HepG2 (cell line): Measurements from ENCODE around the gene AQP11. TPM values are rescaled to one million over a fixed set of nuclear protein-coding genes. Genes with fewer than 3 reads are reported as not detected.

Experiments
- CAMTA2 ChIP-seq: sonication (generic); formaldehyde crosslinking; IDR thresholded peaks from 2 replicates; pipeline ENCODE4 v1.4.0; 2020; ENCODE audit warnings: mild to moderate bottlenecking, missing genetic modification reagents, borderline replicate concordance
- E2F1 ChIP-seq: sonication (generic); formaldehyde crosslinking; IDR thresholded peaks from 2 replicates; pipeline ENCODE4 v1.5.0; 2020; ENCODE audit warnings: missing genetic modification reagents
- FOXJ3 ChIP-seq: sonication (generic); formaldehyde crosslinking; IDR thresholded peaks from 2 replicates; pipeline ENCODE4 v1.4.0; 2020; ENCODE audit warnings: missing genetic modification reagents, mild to moderate bottlenecking, borderline replicate concordance
- KDM1A ChIP-seq: IDR thresholded peaks from 2 replicates; pipeline ENCODE4 v1.6.1; 2016; ENCODE audit warnings: missing compliant biosample characterization
- MTERF4 ChIP-seq: sonication (generic); formaldehyde crosslinking; IDR thresholded peaks from 2 replicates; pipeline ENCODE4 v1.8.0; 2023; ENCODE audit warnings: mild to moderate bottlenecking, missing genetic modification reagents
- NFYC ChIP-seq: IDR thresholded peaks from 2 replicates; pipeline ENCODE4 v1.6.1; 2016; ENCODE audit warnings: missing genetic modification reagents, missing compliant biosample characterization
- POGZ ChIP-seq: sonication (generic); formaldehyde crosslinking; IDR thresholded peaks from 2 replicates; pipeline ENCODE4 v1.4.0; 2020; ENCODE audit warnings: mild to moderate bottlenecking, missing genetic modification reagents
- PRMT3 ChIP-seq: sonication (generic); formaldehyde crosslinking; IDR thresholded peaks from 2 replicates; pipeline ENCODE4 v1.8.1; 2022; ENCODE audit warnings: low read depth, mild to moderate bottlenecking, moderate library complexity, missing genetic modification reagents, borderline replicate concordance
- SIN3B ChIP-seq: fragments of 150-350 bp; IDR thresholded peaks from 2 replicates; pipeline ENCODE4 v1.6.1; 2014; ENCODE audit warnings: low read length
- ZBTB46 ChIP-seq: sonication (generic); formaldehyde crosslinking; IDR thresholded peaks from 2 replicates; pipeline ENCODE4 v1.4.0; 2020; ENCODE audit warnings: mild to moderate bottlenecking, missing genetic modification reagents, borderline replicate concordance
- ZBTB7A ChIP-seq: sonication (generic); formaldehyde crosslinking; IDR thresholded peaks from 2 replicates; pipeline ENCODE4 v1.8.0; 2022; ENCODE audit warnings: mild to moderate bottlenecking, missing genetic modification reagents
- ZBTB8A ChIP-seq: sonication (generic); formaldehyde crosslinking; IDR thresholded peaks from 2 replicates; pipeline ENCODE4 v1.4.0; 2020; ENCODE audit warnings: mild to moderate bottlenecking, low read depth, missing genetic modification reagents, borderline replicate concordance
- ZEB1 ChIP-seq: IDR thresholded peaks from 2 replicates; pipeline ENCODE4 v1.6.1; 2012; ENCODE audit warnings: mild to moderate bottlenecking, low read depth, inconsistent platforms; ENCODE audit not compliant: insufficient replicate concordance
- ZNF33A ChIP-seq: sonication (generic); formaldehyde crosslinking; IDR thresholded peaks from 2 replicates; pipeline ENCODE4 v1.5.1; 2020; ENCODE audit warnings: missing genetic modification reagents, mild to moderate bottlenecking, moderate library complexity, borderline replicate concordance
- polyA plus RNA-seq, 8 experiments: library from polyadenylated mRNA; depleted of rRNA in 3 of 8; stranded (reverse) in 7 of 8; unstranded in 1 of 8; fragments of >200 nt; fragmentation: Illumina TruSeq in 4 of 8; extraction: Trizol in 4 of 8; gene quantifications; 2 replicates each; pipeline versions ENCODE4 v1.2.1 to v1.2.3, GENCODE V29; 2011 to 2016; ENCODE audit warnings: low read depth in 4 of 8, missing spikeins in 1 of 8, mixed read lengths in 1 of 8; ENCODE audit not compliant: insufficient read depth in 1 of 8
- total RNA-seq, 5 experiments: library from RNA; depleted of rRNA; stranded (reverse); fragments of >200 nt; fragmentation: Illumina TruSeq; extraction: Trizol; gene quantifications; 2 replicates each; pipeline ENCODE4 v1.2.3, GENCODE V29; 2016; ENCODE audit warnings: low read depth in 1 of 5
- TF ChIP-seq, protein P1 (sequence below): sonication (generic); formaldehyde crosslinking; IDR thresholded peaks from 2 replicates; pipeline ENCODE4 v1.5.1; 2020; ENCODE audit warnings: mild to moderate bottlenecking, missing genetic modification reagents, moderate library complexity

The AQP11 gene
- total and polyA plus RNA-seq, 2 of the 13 experiments (the other 11 are each of a cell fraction or from before 2014, with no cell fraction given): 10.4 to 15.3 TPM

- TF ChIP-seq ZBTB7A (CRISPR knock-in tag) (no peak), PRMT3 (no peak), ZBTB8A (CRISPR knock-in tag) (no peak), NFYC (CRISPR knock-in tag) (no peak), ZBTB46 (CRISPR knock-in tag) (no peak), POGZ (peak; percentile 8; the same call in 1 of the 2 replicates), ZEB1 (peak; percentile 40), MTERF4 (CRISPR knock-in tag) (no peak), ZNF33A (CRISPR knock-in tag) (no peak), CAMTA2 (CRISPR knock-in tag) (0 out of 2 replicates have a peak, but pooled peaks have one; percentile 1), KDM1A (CRISPR knock-in tag) (no peak), SIN3B (no peak), FOXJ3 (0 out of 2 replicates have a peak, but pooled peaks have one; percentile 1), E2F1 (CRISPR knock-in tag) (0 out of 2 replicates have a peak, but pooled peaks have one; percentile 24)
- TF ChIP-seq, protein P1, sequence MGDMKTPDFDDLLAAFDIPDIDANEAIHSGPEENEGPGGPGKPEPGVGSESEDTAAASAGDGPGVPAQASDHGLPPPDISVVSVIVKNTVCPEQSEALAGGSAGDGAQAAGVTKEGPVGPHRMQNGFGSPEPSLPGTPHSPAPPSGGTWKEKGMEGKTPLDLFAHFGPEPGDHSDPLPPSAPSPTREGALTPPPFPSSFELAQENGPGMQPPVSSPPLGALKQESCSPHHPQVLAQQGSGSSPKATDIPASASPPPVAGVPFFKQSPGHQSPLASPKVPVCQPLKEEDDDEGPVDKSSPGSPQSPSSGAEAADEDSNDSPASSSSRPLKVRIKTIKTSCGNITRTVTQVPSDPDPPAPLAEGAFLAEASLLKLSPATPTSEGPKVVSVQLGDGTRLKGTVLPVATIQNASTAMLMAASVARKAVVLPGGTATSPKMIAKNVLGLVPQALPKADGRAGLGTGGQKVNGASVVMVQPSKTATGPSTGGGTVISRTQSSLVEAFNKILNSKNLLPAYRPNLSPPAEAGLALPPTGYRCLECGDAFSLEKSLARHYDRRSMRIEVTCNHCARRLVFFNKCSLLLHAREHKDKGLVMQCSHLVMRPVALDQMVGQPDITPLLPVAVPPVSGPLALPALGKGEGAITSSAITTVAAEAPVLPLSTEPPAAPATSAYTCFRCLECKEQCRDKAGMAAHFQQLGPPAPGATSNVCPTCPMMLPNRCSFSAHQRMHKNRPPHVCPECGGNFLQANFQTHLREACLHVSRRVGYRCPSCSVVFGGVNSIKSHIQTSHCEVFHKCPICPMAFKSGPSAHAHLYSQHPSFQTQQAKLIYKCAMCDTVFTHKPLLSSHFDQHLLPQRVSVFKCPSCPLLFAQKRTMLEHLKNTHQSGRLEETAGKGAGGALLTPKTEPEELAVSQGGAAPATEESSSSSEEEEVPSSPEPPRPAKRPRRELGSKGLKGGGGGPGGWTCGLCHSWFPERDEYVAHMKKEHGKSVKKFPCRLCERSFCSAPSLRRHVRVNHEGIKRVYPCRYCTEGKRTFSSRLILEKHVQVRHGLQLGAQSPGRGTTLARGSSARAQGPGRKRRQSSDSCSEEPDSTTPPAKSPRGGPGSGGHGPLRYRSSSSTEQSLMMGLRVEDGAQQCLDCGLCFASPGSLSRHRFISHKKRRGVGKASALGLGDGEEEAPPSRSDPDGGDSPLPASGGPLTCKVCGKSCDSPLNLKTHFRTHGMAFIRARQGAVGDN (CRISPR knock-in tag): peak; percentile 64
Observed at GRCh38 chr11:77590194-77590782, 535 bp downstream of the AQP11 start (continued).
